GM12891 (cell line): Measurements from ENCODE around the gene ZNF500.
"Not testable (repeated sequence)": the region's sequence is repeated elsewhere in the genome, so short reads cannot be mapped to it uniquely, and the experiment has no call there.

Experiments
- POLR2A ChIP-seq: IDR thresholded peaks from 2 replicates; pipeline ENCODE4 v1.6.1; 2011; ENCODE audit warnings: low read depth, low read length, control low read depth
- POLR2AphosphoS5 ChIP-seq: IDR thresholded peaks from 2 replicates; pipeline ENCODE4 v1.6.1; 2011; ENCODE audit warnings: low read depth, low read length, control low read depth

- not testable (repeated sequence) for TF ChIP-seq POLR2A, POLR2AphosphoS5
Observed at GRCh38 chr16:4784444-4784987, 17.6 kb upstream of the ZNF500 start.
